ENCODE data around the gene AFG1L.

- TF ChIP-seq, protein P1, sequence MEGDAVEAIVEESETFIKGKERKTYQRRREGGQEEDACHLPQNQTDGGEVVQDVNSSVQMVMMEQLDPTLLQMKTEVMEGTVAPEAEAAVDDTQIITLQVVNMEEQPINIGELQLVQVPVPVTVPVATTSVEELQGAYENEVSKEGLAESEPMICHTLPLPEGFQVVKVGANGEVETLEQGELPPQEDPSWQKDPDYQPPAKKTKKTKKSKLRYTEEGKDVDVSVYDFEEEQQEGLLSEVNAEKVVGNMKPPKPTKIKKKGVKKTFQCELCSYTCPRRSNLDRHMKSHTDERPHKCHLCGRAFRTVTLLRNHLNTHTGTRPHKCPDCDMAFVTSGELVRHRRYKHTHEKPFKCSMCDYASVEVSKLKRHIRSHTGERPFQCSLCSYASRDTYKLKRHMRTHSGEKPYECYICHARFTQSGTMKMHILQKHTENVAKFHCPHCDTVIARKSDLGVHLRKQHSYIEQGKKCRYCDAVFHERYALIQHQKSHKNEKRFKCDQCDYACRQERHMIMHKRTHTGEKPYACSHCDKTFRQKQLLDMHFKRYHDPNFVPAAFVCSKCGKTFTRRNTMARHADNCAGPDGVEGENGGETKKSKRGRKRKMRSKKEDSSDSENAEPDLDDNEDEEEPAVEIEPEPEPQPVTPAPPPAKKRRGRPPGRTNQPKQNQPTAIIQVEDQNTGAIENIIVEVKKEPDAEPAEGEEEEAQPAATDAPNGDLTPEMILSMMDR (IDR thresholded peaks at IDR 0.05), result no peak
- TF ChIP-seq POLR2A (IDR thresholded peaks at IDR 0.05), result peak in 1 of 4 donors; percentile 24
These were observed 270.4 kb downstream of the AFG1L start for GRCh38 chr6:108565091-108565766.
